MCF 10A (cell line): Measurements from ENCODE around the gene CBX8. TPM values are rescaled to one million over a fixed set of nuclear protein-coding genes. Genes with fewer than 3 reads are reported as not detected.

Experiments
- BruUV-seq: library from RNA; stranded (reverse); fragments of 400-500 nt; replicated peaks from 2 replicates; lab custom pipeline; 2021; lab: Mats Ljungman, UMichigan
- CTCF ChIA-PET: fragments of 300-600 bp; sonication (Branson Sonifier 250); formaldehyde crosslinking; extraction: SDS; loops from one replicate; lab custom pipeline; 2021; ENCODE audit warnings: antibody characterized with exemption, inconsistent platforms; lab: Yijun Ruan, JAX
- POLR2A ChIA-PET: fragments of 300-600, 350-650 bp; sonication (Branson Sonifier 250); formaldehyde crosslinking; extraction: SDS; loops from one replicate; lab custom pipeline; 2020; ENCODE audit warnings: antibody characterized with exemption, inconsistent platforms; lab: Yijun Ruan, JAX
- DNase-seq: peaks from one replicate; pipeline ENCODE4 v3.0.0-alpha.2; 2018; ENCODE audit not compliant: unreplicated experiment
- H3K27ac Mint-ChIP-seq: one replicate; pipeline ENCODE4 v1.8.0; 2022; ENCODE audit warnings: mild to moderate bottlenecking, low read depth, mixed read lengths; ENCODE audit not compliant: unreplicated experiment
- H3K27me3 Mint-ChIP-seq: one replicate; pipeline ENCODE4 v1.8.0; 2022; ENCODE audit warnings: mixed read lengths; ENCODE audit not compliant: insufficient read depth, unreplicated experiment
- H3K36me3 Mint-ChIP-seq: one replicate; pipeline ENCODE4 v1.8.0; 2022; ENCODE audit warnings: mild to moderate bottlenecking, moderate library complexity, mixed read lengths; ENCODE audit not compliant: insufficient read depth, unreplicated experiment
- H3K4me1 Mint-ChIP-seq: one replicate; pipeline ENCODE4 v1.8.0; 2022; ENCODE audit warnings: mixed read lengths; ENCODE audit not compliant: insufficient read depth, unreplicated experiment
- H3K4me3 Mint-ChIP-seq: one replicate; pipeline ENCODE4 v1.8.0; 2022; ENCODE audit warnings: mild to moderate bottlenecking, moderate library complexity, mixed read lengths; ENCODE audit not compliant: unreplicated experiment
- H3K9me3 Mint-ChIP-seq: one replicate; pipeline ENCODE4 v1.8.0; 2022; ENCODE audit warnings: mixed read lengths; ENCODE audit not compliant: unreplicated experiment
- intact Hi-C: fragments of 100-400 bp; cut with micrococcal nuclease; formaldehyde crosslinking; loops from 2 replicates; pipeline ENCODE4 v1.14.1; 2022
- total RNA-seq: library from RNA; stranded (reverse); gene quantifications from 2 replicates; pipeline ENCODE4 v1.2.3, GENCODE V29; 2022
- TF ChIP-seq, protein P1 (sequence below): fragments of 200-600 bp; IDR thresholded peaks from one replicate; pipeline ENCODE4 v1.8.0; 2022; ENCODE audit warnings: antibody characterized with exemption, mild to moderate bottlenecking; ENCODE audit not compliant: unreplicated experiment

Gene CBX8
- total RNA-seq, 1 experiment from 2014 or later, result 9.4 TPM

DNA sequence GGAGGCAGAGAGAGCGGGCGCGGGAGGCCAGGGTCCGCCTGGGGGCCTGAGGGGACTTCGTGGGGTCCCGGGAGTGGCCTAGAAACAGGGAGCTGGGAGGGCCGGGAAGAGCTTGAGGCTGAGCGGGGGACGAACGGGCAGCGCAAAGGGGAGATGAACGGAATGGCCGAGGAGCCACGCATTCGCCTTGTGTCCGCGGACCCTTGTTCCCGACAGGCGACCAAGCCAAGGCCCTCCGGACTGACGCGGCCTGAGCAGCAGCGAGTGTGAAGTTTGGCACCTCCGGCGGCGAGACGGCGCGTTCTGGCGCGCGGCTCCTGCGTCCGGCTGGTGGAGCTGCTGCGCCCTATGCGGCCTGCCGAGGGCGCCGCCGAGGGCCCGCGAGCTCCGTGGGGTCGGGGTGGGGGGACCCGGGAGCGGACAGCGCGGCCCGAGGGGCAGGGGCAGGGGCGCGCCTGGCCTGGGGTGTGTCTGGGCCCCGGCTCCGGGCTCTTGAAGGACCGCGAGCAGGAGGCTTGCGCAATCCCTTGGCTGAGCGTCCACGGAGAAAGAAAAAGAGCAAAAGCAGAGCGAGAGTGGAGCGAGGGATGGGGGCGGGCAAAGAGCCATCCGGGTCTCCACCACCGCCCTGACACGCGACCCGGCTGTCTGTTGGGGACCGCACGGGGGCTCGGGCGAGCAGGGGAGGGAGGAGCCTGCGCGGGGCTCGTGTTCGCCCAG, 43.6 kb upstream of the CBX8 start:
- Mint-ChIP-seq H3K36me3 (peaks cover 23% of the 10 kb centered on the region), H3K27ac (peak overlapping the region; percentile 70), H3K4me1 (peaks cover 5% of the 10 kb centered on the region), H3K9me3 (no peaks in the 10 kb centered on the region), H3K27me3 (peaks cover 11% of the 10 kb centered on the region), H3K4me3 (peak overlapping the region; percentile 90)
- no TSS peak for BruUV-seq
- intact Hi-C loops, result no loop called here
- POLR2A ChIA-PET, result interaction anchor here (0.6 to 4.0 kb wide), 9 partner anchors 10 to 107 kb away, joined by 3 to 46 read pairs (median 5); partner anchors contain the start of gene CBX8
- TF ChIP-seq, protein P1, sequence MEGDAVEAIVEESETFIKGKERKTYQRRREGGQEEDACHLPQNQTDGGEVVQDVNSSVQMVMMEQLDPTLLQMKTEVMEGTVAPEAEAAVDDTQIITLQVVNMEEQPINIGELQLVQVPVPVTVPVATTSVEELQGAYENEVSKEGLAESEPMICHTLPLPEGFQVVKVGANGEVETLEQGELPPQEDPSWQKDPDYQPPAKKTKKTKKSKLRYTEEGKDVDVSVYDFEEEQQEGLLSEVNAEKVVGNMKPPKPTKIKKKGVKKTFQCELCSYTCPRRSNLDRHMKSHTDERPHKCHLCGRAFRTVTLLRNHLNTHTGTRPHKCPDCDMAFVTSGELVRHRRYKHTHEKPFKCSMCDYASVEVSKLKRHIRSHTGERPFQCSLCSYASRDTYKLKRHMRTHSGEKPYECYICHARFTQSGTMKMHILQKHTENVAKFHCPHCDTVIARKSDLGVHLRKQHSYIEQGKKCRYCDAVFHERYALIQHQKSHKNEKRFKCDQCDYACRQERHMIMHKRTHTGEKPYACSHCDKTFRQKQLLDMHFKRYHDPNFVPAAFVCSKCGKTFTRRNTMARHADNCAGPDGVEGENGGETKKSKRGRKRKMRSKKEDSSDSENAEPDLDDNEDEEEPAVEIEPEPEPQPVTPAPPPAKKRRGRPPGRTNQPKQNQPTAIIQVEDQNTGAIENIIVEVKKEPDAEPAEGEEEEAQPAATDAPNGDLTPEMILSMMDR, result peak; percentile 29
- CTCF ChIA-PET, result interaction anchor here (0.8 to 1.7 kb wide), 11 partner anchors 8 to 964 kb away, joined by 3 to 6 read pairs (median 5); no protein-coding TSS in a partner anchor
- DNase-seq, result peak; percentile 36

DNA sequence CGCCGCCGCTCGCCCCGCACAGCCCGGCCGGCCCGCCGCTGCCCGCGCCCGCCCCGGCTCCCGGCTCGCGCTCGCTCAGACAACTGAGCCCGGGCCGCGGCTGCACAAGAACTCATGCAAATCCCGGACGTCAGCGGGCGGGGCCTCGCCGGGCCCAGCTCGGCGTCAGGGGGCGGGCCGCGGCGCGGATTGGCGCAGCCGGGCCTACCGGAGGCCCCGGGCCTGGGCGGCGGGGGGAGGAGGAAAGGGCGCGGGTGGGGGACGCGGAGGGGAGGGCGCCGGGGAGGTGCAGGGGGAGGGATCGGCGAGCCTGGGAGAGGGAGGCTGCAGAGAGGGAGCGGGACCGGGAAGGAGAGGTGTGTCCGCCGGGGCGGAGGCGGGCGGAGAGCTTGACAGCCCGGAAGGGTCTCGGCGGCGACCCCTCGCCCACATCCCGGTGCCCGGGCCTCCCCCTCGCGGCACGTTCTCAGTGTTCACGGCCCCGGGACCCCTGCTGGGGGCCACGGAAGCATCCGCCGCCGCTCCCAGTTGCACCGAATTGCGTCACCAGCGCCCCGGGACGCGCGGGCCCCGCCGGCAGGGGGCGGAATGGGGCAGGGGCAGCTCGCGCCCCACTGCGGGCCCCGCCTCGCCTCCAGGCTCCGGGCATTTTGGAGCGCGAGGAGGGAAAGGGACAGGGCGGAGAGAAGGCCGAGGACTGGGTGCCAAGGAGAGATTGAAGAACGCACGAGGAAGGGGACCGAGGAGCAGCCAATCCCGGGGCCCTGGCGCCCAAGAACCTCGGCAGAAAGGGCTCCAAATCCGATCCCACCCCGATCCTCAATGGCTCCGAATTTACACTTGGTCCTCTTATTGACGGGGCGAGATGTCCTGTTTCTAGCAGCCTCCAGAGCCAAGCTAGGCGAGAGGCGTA, 42.7 kb upstream of the CBX8 start, which contains the start of gene CBX4:
TSS of gene CBX4 (minus strand) at position 85 of the 913 bp plus-strand sequence. CDS start 189 bp downstream, outside the sequence.
- DNase-seq, result peak; percentile 95
- no peaks in the 10 kb centered on the region for H3K9me3 Mint-ChIP-seq
- H3K4me1 Mint-ChIP-seq, result peaks cover 5% of the 10 kb centered on the region
- CTCF ChIA-PET, result interaction anchor here (0.6 to 1.7 kb wide), 12 partner anchors 9 to 965 kb away, joined by 3 to 6 read pairs (median 4); no protein-coding TSS in a partner anchor
- peak within 1 kb of the TSS; percentile 90 for H3K4me3 Mint-ChIP-seq
- peak within 1 kb of the TSS; percentile 93 for H3K27ac Mint-ChIP-seq
- POLR2A ChIA-PET, result interaction anchor here (0.6 to 4.0 kb wide), 15 partner anchors 11 to 281 kb away, joined by 3 to 46 read pairs (median 4); partner anchors contain the start of gene CBX8
- peaks cover 31% of the 10 kb centered on the region for H3K36me3 Mint-ChIP-seq
- TF ChIP-seq, protein P1, result peak; percentile 92
- intact Hi-C loops, result loop anchor here (1.0 to 10.0 kb wide), 3 partner anchors 77 to 152 kb away; no protein-coding TSS in a partner anchor
- H3K27me3 Mint-ChIP-seq, result peaks cover 11% of the 10 kb centered on the region
- BruUV-seq, result TSS peak; percentile 42

DNA sequence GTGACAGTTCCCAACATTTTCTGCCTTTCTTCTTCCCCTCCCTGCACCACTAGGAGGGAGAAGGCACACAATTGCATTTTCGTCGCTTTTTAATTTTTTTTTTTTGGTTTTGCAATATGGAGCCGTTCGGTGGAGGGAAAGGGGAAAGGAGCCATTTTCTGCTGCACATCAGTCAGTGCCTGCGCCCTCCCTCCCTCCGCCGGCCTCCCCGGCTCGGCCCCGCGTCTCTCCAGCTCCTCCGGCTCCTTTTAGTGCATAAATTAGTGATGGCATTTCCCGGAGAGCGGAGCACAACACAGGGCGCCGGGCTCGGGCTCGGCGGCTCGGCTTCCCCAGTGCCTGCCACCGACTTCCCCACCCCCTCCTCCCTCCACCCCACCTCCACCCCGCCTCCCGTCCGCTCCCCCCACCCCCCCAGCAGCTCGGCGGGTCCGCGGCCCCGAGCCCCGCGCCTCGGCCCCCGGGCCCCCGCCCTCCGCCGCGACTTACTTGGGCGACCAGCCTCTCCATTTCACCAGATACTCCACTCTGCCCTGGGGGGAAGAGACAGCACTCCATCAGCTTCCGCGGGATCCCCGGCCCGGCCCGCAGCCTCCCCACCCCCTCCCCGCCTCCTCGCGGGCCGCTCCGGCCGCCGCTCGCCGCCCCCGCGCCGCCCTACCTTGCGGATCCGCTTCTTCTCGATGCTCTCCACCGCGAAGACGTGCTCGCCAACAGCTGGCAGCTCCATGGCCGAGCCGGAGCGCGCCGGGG, 41.8 kb upstream of the CBX8 start:
- peak; percentile 56 for DNase-seq
- ChIA-PET POLR2A (interaction anchor here (0.6 to 4.0 kb wide), 11 partner anchors 11 to 108 kb away, joined by 3 to 46 read pairs (median 5); partner anchors contain the start of gene CBX8), CTCF (interaction anchor here (0.6 to 1.7 kb wide), 6 partner anchors 16 to 147 kb away, joined by 3 to 5 read pairs (median 4); no protein-coding TSS in a partner anchor)
- Mint-ChIP-seq H3K36me3 (peaks cover 36% of the 10 kb centered on the region), H3K9me3 (no peaks in the 10 kb centered on the region), H3K27me3 (peaks cover 11% of the 10 kb centered on the region), H3K27ac (peak overlapping the region; percentile 93), H3K4me3 (peak overlapping the region; percentile 90), H3K4me1 (peaks cover 5% of the 10 kb centered on the region)
- no TSS peak for BruUV-seq
- TF ChIP-seq, protein P1, result no peak
- intact Hi-C loops, result loop anchor here (1.0 to 10.0 kb wide), 3 partner anchors 78 to 153 kb away; no protein-coding TSS in a partner anchor
